Neural progenitor cell (in vitro differentiated cells): ENCODE data around the gene RNF217. TPM values are rescaled to one million over a fixed set of nuclear protein-coding genes. Genes with fewer than 3 reads are reported as not detected.

Source experiments
- DNase-seq: peaks from one replicate; pipeline ENCODE4 v3.0.0-alpha.2; 2016; ENCODE audit warnings: low spot score
- H2AFZ ChIP-seq: fragments of 200-600 bp; sonication (generic); replicated peaks from 2 replicates; pipeline ENCODE4 v1.6.1; 2016; ENCODE audit warnings: antibody characterized with exemption
- H3F3A ChIP-seq: fragments of 200-600 bp; sonication (generic); 2 replicates; pipeline ENCODE4 v1.6.1; 2016; ENCODE audit warnings: antibody characterized with exemption, low read depth
- H3K27ac ChIP-seq: fragments of 200-600 bp; sonication (generic); 2 replicates; pipeline ENCODE4 v1.5.1; 2016; ENCODE audit warnings: mild to moderate bottlenecking
- H3K27me3 ChIP-seq: fragments of 200-600 bp; sonication (generic); 2 replicates; pipeline ENCODE4 v1.6.1; 2016; ENCODE audit warnings: mild to moderate bottlenecking, moderate library complexity
- H3K36me3 ChIP-seq: fragments of 200-600 bp; sonication (generic); 2 replicates; pipeline ENCODE4 v1.5.1; 2016
- H3K4me1 ChIP-seq: fragments of 200-600 bp; sonication (generic); 2 replicates; pipeline ENCODE4 v1.6.1; 2016; ENCODE audit warnings: mixed run types
- H3K4me2 ChIP-seq: fragments of 200-600 bp; sonication (generic); 2 replicates; pipeline ENCODE4 v1.6.1; 2016
- H3K4me3 ChIP-seq: fragments of 200-600 bp; sonication (generic); 2 replicates; pipeline ENCODE4 v1.5.1; 2016
- H3K79me2 ChIP-seq: fragments of 200-600 bp; sonication (generic); 2 replicates; pipeline ENCODE4 v1.6.1; 2016; ENCODE audit warnings: low read depth
- H3K9ac ChIP-seq: fragments of 200-600 bp; sonication (generic); 2 replicates; pipeline ENCODE4 v1.6.1; 2016
- H3K9me3 ChIP-seq: fragments of 200-600 bp; sonication (generic); 2 replicates; pipeline ENCODE4 v1.5.1; 2016; ENCODE audit warnings: low read depth
- H4K20me1 ChIP-seq: fragments of 200-600 bp; sonication (generic); 2 replicates; pipeline ENCODE4 v1.6.1; 2016; ENCODE audit warnings: low read depth
- H3K27ac Mint-ChIP-seq: 3 replicates; pipeline ENCODE4 v1.8.0; 2021; ENCODE audit warnings: mixed read lengths
- H3K27me3 Mint-ChIP-seq: 2 replicates; pipeline ENCODE4 v1.8.0; 2022; ENCODE audit warnings: low read depth, mild to moderate bottlenecking, inconsistent platforms, moderate library complexity, mixed read lengths; ENCODE audit not compliant: insufficient read depth
- H3K36me3 Mint-ChIP-seq: 3 replicates; pipeline ENCODE4 v1.8.0; 2021; ENCODE audit warnings: mixed read lengths
- H3K4me1 Mint-ChIP-seq: 3 replicates; pipeline ENCODE4 v1.8.0; 2021; ENCODE audit warnings: mixed read lengths
- H3K4me3 Mint-ChIP-seq: 3 replicates; pipeline ENCODE4 v1.8.0; 2021; ENCODE audit warnings: mild to moderate bottlenecking, moderate library complexity, mixed read lengths
- H3K9me3 Mint-ChIP-seq: 3 replicates; pipeline ENCODE4 v1.8.0; 2020; ENCODE audit warnings: mixed read lengths
- CTCF ChIP-seq: fragments of 200-600 bp; sonication (generic); IDR thresholded peaks from 2 replicates; pipeline ENCODE4 v1.5.1; 2017; ENCODE audit warnings: antibody characterized with exemption, mild to moderate bottlenecking
- EZH2 ChIP-seq: fragments of 200-600 bp; sonication (generic); IDR thresholded peaks from 2 replicates; pipeline ENCODE4 v1.6.1; 2017; ENCODE audit warnings: antibody characterized with exemption, mild to moderate bottlenecking, moderate library complexity
- EZH2phosphoT487 ChIP-seq: fragments of 200-600 bp; sonication (generic); IDR thresholded peaks from 2 replicates; pipeline ENCODE4 v1.6.1; 2017; ENCODE audit warnings: antibody characterized with exemption
- total RNA-seq: library from RNA; depleted of rRNA; stranded (reverse); fragments of >200 nt; gene quantifications from 2 replicates; pipeline ENCODE4 v1.2.3, GENCODE V29; 2015; ENCODE audit warnings: low replicate concordance

Gene RNF217
- total RNA-seq, 1 donor from 2014 or later: 24.1 TPM

- no peaks in the 10 kb centered on the region for H3K36me3 Mint-ChIP-seq
- Histone ChIP-seq H4K20me1 (no peaks in the 10 kb centered on the region), H3K79me2 (no peaks in the 10 kb centered on the region), H3K4me3 (no peak overlapping the region), H3K9me3 (no peaks in the 10 kb centered on the region), H3K9ac (no peak overlapping the region), H3K4me2 (no peak overlapping the region), H2AFZ (no peak overlapping the region), H3F3A (no peaks in the 10 kb centered on the region), H3K36me3 (no peaks in the 10 kb centered on the region), H3K27me3 (no peaks in the 10 kb centered on the region), H3K27ac (no peak overlapping the region), H3K4me1 (no peaks in the 10 kb centered on the region)
- no peaks in the 10 kb centered on the region for H3K4me1 Mint-ChIP-seq
- no peak overlapping the region for H3K27ac Mint-ChIP-seq
- no peaks in the 10 kb centered on the region for H3K9me3 Mint-ChIP-seq
- DNase-seq: no peak
- no peak overlapping the region for H3K4me3 Mint-ChIP-seq
- TF ChIP-seq CTCF: no peak
- no peak for TF ChIP-seq EZH2
- no peak for TF ChIP-seq EZH2phosphoT487
- H3K27me3 Mint-ChIP-seq: no peaks in the 10 kb centered on the region
These were observed 18.6 kb upstream of the RNF217 start for GRCh38 chr6:124943658-124944057.

GRCh38 chr6:124947971-124948451 is 14.2 kb upstream of the RNF217 start:
- no peaks in the 10 kb centered on the region for H3K4me1 ChIP-seq
- no peak overlapping the region for H3K4me3 ChIP-seq
- no peaks in the 10 kb centered on the region for H3K27me3 Mint-ChIP-seq
- H3K79me2 ChIP-seq: no peaks in the 10 kb centered on the region
- no peak overlapping the region for H3K27ac Mint-ChIP-seq
- no peak overlapping the region for H3K9ac ChIP-seq
- no peaks in the 10 kb centered on the region for H3K9me3 ChIP-seq
- H3K9me3 Mint-ChIP-seq: no peaks in the 10 kb centered on the region
- no peak overlapping the region for H3K4me3 Mint-ChIP-seq
- H3K36me3 Mint-ChIP-seq: no peaks in the 10 kb centered on the region
- H3K36me3 ChIP-seq: no peaks in the 10 kb centered on the region
- no peak overlapping the region for H2AFZ ChIP-seq
- H3F3A ChIP-seq: no peaks in the 10 kb centered on the region
- H3K4me1 Mint-ChIP-seq: no peaks in the 10 kb centered on the region
- no peak overlapping the region for H3K27ac ChIP-seq
- no peak for TF ChIP-seq EZH2
- TF ChIP-seq EZH2phosphoT487: no peak
- TF ChIP-seq CTCF: no peak
- no peak for DNase-seq
- no peak overlapping the region for H3K4me2 ChIP-seq
- H3K27me3 ChIP-seq: no peaks in the 10 kb centered on the region
- no peaks in the 10 kb centered on the region for H4K20me1 ChIP-seq

- no peak for DNase-seq
- H3K27ac Mint-ChIP-seq: no peak overlapping the region
- Histone ChIP-seq H3K4me2 (no peak overlapping the region), H3K27me3 (no peaks in the 10 kb centered on the region), H3K9me3 (no peaks in the 10 kb centered on the region), H3F3A (no peaks in the 10 kb centered on the region), H3K27ac (no peak overlapping the region), H3K4me3 (no peak overlapping the region), H3K36me3 (no peaks in the 10 kb centered on the region), H4K20me1 (no peaks in the 10 kb centered on the region), H2AFZ (no peak overlapping the region), H3K9ac (no peak overlapping the region), H3K4me1 (no peaks in the 10 kb centered on the region), H3K79me2 (no peaks in the 10 kb centered on the region)
- H3K4me1 Mint-ChIP-seq: no peaks in the 10 kb centered on the region
- no peaks in the 10 kb centered on the region for H3K9me3 Mint-ChIP-seq
- no peaks in the 10 kb centered on the region for H3K27me3 Mint-ChIP-seq
- no peaks in the 10 kb centered on the region for H3K36me3 Mint-ChIP-seq
- TF ChIP-seq EZH2phosphoT487 (no peak), EZH2 (no peak), CTCF (no peak)
- no peak overlapping the region for H3K4me3 Mint-ChIP-seq
These were observed 12.5 kb upstream of the RNF217 start for GRCh38 chr6:124949706-124950105.
